HG03280 (cell line): ENCODE results near the gene SEPTIN8.
"Not testable (repeated sequence)": the region's sequence is repeated elsewhere in the genome, so short reads cannot be mapped to it uniquely, and the experiment has no call there.

Experiments
- ATAC-seq: cut with Tn5 transposase; IDR thresholded peaks from one replicate; pipeline ENCODE4 v1.9.1; 2021; ENCODE audit warnings: mild to moderate bottlenecking, moderate library complexity; ENCODE audit not compliant: unreplicated experiment

Gene SEPTIN8

GRCh38 chr5:132812781-132813598, 36.0 kb upstream of the SEPTIN8 start, which contains the start of gene SOWAHA:
SOWAHA (plus strand) TSS chr5:132813302; CDS start chr5:132813622, 320 bp downstream.
- no peak for ATAC-seq

- no peak for ATAC-seq
Observed at GRCh38 chr5:132812123-132812765, 35.2 kb upstream of the SEPTIN8 start.

- ATAC-seq: no peak
Observed at GRCh38 chr5:132810605-132811004, 33.6 kb upstream of the SEPTIN8 start.

GRCh38 chr5:132808866-132809265, 31.8 kb upstream of the SEPTIN8 start:
- no peak for ATAC-seq

- no peak for ATAC-seq
Observed at GRCh38 chr5:132808448-132808847, 31.4 kb upstream of the SEPTIN8 start.

GRCh38 chr5:132807163-132807838, 30.3 kb upstream of the SEPTIN8 start:
- no peak for ATAC-seq

- ATAC-seq: not testable (repeated sequence)
Observed at GRCh38 chr5:132806804-132807162, 29.7 kb upstream of the SEPTIN8 start.

GRCh38 chr5:132805872-132806271, 28.8 kb upstream of the SEPTIN8 start:
- not testable (repeated sequence) for ATAC-seq

GRCh38 chr5:132804219-132804618, 27.2 kb upstream of the SEPTIN8 start:
- ATAC-seq: not testable (repeated sequence)

GRCh38 chr5:132802685-132803066, 25.6 kb upstream of the SEPTIN8 start:
- not testable (repeated sequence) for ATAC-seq

- ATAC-seq: no peak
Observed at GRCh38 chr5:132802044-132802684, 25.1 kb upstream of the SEPTIN8 start.

- no peak for ATAC-seq
Observed at GRCh38 chr5:132800545-132800944, 23.5 kb upstream of the SEPTIN8 start.

GRCh38 chr5:132799392-132799791, 22.4 kb upstream of the SEPTIN8 start:
- ATAC-seq: no peak

- no peak for ATAC-seq
Observed at GRCh38 chr5:132797651-132798050, 20.6 kb upstream of the SEPTIN8 start.

- no peak for ATAC-seq
Observed at GRCh38 chr5:132791026-132791425, 14.0 kb upstream of the SEPTIN8 start.

- no peak for ATAC-seq
Observed at GRCh38 chr5:132790201-132790865, 13.3 kb upstream of the SEPTIN8 start.

- ATAC-seq: no peak
Observed at GRCh38 chr5:132788990-132789886, 12.2 kb upstream of the SEPTIN8 start.

GRCh38 chr5:132788508-132788907, 11.5 kb upstream of the SEPTIN8 start:
- ATAC-seq: no peak

GRCh38 chr5:132787076-132787475, 10.0 kb upstream of the SEPTIN8 start:
- ATAC-seq: no peak

GRCh38 chr5:132785864-132786263, 8.8 kb upstream of the SEPTIN8 start:
- no peak for ATAC-seq
